GM19463 (cell line): ENCODE results near the gene SKAP2.

ENCODE experiments used
- ATAC-seq: cut with Tn5 transposase; IDR thresholded peaks from one replicate; pipeline ENCODE4 v1.9.1; 2021; ENCODE audit warnings: mild to moderate bottlenecking, moderate library complexity; ENCODE audit not compliant: unreplicated experiment

SKAP2 gene

DNA sequence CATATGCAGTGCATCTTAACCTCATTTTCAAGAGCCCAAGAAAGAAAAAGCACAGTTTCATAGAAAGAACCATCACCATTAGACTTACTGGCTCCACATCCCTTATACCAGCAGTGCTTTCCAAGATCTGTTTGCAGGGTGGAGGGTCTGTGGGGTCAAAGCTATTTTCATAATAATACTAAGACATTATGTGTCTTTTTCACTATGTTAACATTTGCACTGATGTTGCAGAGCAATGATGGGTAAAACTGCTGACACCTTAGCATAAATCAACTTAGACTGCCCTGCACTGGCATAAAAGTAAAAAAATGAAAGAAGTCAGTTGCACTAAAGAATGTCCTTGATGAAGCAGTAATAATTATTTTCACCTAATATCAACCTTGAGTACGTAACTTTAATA is 166.2 kb downstream of the SKAP2 start:
- ATAC-seq = no peak

DNA sequence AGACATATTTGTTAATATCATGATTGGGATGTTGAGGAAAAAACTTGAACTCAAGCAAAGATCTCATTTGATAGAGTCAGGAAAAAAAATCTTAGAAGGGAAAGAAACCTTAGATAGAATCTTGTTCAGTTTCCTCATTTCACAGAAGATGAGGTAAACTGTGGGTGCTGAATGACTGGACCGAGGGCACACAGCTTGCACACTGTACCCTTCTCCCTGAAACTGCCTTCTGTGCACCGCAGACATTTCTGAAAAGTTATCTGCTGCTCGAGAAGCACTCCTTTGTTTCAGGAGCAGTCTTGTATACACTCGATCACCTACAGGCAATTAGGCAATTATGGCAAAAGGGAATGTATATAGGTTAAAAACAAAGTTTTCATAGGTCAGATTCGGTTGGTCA is 167.4 kb downstream of the SKAP2 start:
- no peak for ATAC-seq

- ATAC-seq = no peak
Observed at GRCh38 chr7:26696161-26696560, 168.2 kb downstream of the SKAP2 start.

GRCh38 chr7:26694713-26695112 is 169.7 kb downstream of the SKAP2 start:
- ATAC-seq = no peak

DNA sequence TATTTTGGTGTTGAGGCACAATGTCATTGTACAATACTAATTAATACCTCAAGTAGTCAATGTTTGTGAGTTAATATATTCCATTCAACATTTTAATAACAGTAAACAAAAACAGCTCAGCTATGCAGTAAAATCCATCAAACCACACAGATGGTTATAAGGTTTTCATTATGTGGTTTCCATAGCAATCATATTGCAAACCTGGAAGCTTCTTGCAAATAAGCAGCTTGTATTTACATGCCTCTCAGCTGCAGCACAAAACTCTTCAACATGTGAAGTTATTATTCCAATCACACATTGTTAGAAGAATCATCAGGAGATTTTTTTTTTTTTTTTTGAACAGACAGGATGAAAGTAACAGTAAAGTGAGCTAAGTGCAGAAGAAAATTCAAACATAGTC is 170.2 kb downstream of the SKAP2 start:
- no peak for ATAC-seq

DNA sequence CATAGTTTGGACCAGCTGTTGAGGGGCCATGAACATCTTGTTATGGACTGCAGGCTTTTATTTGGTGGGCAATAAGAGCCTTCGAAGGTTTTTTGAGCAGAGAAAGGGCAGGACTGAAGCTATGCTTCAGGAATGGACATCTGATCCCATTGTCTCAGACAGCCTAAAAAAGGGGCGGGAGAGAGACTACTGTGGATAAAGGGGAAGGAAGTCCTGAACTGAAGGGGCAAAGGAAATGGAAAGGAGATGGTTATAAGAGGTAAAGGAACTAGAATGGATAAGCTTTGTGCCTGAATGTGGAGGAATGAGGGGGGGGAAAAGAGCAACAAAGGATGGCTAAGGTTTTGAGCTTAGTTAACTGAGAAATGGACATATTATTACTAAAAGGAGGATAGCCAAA is 172.5 kb downstream of the SKAP2 start:
- ATAC-seq = no peak

DNA sequence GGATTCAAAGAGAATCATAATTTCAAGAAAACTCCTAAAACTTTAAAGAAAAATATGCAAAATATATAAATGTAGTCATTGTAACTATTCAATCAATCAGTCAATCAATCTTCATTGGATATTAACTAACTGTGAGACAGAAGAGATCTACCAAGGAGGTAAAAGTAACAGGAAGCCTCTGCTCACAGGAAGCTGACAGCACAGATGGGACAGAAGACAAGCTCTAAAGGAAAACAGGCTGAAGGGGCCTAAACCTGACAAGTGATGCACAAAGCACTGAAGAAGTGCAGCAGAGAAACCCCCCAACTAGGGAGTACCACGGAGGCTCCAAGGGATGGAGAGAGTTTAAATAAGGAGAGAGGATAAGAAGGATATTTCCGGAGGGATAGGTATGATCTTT is 173.0 kb downstream of the SKAP2 start:
- no peak for ATAC-seq

GRCh38 chr7:26690135-26690805 is 174.1 kb downstream of the SKAP2 start:
- no peak for ATAC-seq

- ATAC-seq = peak; percentile 71
Observed at GRCh38 chr7:26688936-26689506, 175.4 kb downstream of the SKAP2 start.

- no peak for ATAC-seq
Observed at GRCh38 chr7:26688388-26688787, 176.0 kb downstream of the SKAP2 start.

- ATAC-seq = no peak
Observed at GRCh38 chr7:26687032-26687431, 177.4 kb downstream of the SKAP2 start.

DNA sequence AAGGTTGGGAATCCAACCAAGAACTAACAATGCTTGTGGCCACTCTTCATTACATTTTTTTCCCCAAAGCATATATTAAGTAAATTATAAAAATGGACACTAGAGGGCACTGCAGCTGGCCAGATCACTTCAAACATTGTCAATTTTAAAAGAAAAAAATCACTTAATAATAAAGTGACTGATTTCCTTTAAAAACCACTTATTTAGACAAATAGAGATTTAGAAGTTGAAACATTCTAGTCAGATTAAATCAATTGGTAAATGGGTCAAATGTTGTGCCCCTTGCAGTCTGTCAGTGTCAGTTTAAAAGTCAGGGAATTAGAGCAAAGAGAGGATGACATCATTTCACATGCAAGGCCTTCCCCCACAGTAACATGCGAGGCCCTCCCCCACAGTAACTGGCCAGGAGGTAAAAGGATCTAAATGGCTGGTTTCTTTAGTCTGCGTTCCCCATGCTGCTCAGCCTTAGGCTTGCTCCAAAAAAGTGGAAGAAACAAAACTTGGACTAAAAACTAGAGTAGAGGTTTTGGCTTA is 177.9 kb downstream of the SKAP2 start:
- ATAC-seq = no peak

DNA sequence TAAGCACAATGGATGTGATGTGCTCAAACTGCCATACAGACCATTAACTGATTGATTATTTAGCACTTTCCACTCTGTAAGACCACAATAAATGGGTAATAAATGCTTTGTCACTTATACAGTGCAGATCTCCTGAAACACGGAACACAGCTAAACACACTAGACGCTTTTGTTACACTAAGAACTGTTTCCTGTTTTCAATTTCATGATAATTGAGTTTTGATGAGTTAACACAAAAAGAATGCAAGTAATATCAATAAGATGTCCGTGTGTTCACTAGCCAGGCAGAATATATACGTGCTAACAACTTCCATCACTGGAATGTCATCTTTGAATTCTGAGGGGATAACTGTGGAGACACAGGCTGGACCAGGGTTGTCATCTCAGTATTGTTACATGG is 178.8 kb downstream of the SKAP2 start:
- no peak for ATAC-seq

- ATAC-seq = no peak
Observed at GRCh38 chr7:26684447-26684846, 179.9 kb downstream of the SKAP2 start.

GRCh38 chr7:26683277-26683676 is 181.1 kb downstream of the SKAP2 start:
- no peak for ATAC-seq

- no peak for ATAC-seq
Observed at GRCh38 chr7:26681819-26682418, 182.5 kb downstream of the SKAP2 start.

DNA sequence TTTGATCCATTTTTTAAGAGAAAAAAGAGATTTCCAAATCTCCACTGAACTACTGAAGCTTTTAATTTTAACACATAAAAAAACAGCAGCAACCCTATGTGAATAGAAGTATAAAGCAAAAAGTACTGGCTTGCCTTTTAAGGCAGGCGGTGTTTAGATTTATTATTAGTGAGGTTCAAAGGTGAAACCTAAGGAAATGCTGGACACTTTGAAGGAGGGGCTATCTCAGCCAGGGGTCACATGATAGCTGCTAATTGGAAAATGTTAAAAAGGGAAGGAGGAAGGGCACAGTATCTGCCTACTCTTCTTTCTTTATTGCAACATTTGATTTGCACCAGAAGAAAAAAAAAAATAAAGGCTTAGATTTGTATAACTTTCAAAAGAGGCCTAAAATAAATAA is 183.8 kb downstream of the SKAP2 start:
- no peak for ATAC-seq

DNA sequence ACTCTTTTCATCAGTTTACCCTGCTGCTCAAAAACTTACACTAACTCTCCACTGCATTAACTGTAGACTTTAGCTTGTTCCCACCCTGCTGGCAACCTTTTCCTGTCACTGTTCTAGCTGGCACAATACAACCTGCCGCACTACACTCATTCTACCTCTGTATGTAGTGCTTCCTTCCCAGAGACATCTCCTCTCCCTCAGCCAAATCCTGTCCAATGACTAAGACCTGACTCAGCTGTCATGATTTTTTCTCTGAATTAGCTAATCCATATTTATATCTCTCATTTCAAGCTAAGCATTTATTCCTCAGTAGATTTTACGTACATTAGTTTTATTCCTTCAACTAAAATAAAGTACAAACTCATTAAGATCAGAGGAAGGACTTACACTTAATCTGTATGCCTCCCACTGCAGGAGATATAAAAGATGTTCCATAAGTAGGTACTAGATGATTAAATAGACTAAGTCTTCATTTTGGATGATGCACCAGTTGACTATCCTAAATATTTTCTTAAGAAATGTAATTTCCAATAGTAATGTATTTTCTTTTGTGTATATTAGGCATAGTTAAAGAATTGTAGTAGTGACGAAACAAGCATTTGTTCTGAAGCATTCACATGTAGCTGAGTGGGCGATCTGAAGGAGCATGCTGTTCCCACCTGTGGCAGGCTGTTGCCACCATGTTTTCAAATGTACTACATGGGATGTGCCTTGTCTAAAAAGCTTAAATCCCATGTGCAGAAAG is 189.1 kb downstream of the SKAP2 start:
- no peak for ATAC-seq

DNA sequence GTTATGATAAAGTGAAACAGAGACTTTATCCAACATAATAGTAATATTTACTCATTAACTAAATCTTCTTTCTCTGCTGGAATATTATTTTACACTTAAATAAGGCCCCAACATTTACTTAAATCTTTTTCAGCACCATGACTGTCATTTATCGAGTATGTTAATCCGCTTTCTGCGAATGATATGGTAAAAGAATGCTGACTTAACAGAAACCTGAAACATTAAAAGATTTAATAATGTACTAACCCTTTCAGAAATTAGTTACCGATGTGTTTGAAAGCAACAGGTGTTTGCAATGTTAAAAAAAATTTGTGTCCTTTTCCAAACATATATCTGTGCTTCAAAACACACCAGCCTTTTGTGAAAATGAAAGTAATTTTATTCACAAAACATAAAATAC is 190.5 kb downstream of the SKAP2 start:
- ATAC-seq = no peak

DNA sequence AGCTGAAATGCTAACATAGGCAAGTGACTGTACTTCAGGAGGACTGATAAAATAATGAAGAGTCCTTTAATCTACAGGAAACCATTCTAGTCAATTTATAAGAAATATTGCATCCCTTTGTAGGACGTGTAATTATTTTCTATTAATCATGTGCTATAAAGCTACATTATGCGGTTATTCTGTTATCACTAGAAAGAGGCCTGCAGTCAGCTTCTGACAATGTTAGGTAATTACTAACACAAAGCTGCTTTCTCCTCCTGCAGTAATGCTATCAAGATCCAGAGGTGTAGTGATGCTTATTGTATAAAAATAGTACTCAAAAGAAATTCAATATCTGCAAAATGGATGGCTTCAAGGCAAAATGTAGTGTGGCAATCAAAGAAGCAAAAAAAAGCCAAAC is 191.1 kb downstream of the SKAP2 start:
- no peak for ATAC-seq

- ATAC-seq = no peak
Observed at GRCh38 chr7:26670841-26671240, 193.5 kb downstream of the SKAP2 start.

GRCh38 chr7:26670290-26670689 is 194.1 kb downstream of the SKAP2 start:
- no peak for ATAC-seq
